DOHH2 (cell line): ENCODE data around the gene SLC8A3.

Source experiments
- CTCF ChIP-seq: fragments of 200-600 bp; sonication (generic); IDR thresholded peaks from one replicate; pipeline ENCODE4 v1.5.1; 2014; ENCODE audit warnings: antibody characterized with exemption, mild to moderate bottlenecking, low read depth, low read length; ENCODE audit not compliant: poor library complexity, severe bottlenecking
- EZH2phosphoT487 ChIP-seq: fragments of 200-600 bp; sonication (generic); IDR thresholded peaks from 2 replicates; pipeline ENCODE4 v1.6.1; 2017; ENCODE audit warnings: borderline replicate concordance, mild to moderate bottlenecking, antibody characterized with exemption, low read length, moderate library complexity, mixed read lengths

GRCh38 chr14:70061108-70061507 lies 127.6 kb downstream of the SLC8A3 start:
- no peak for TF ChIP-seq CTCF
- TF ChIP-seq EZH2phosphoT487: no peak
